GM10266 (cell line): ENCODE data around the gene CARD9.
"Not testable (repeated sequence)": the region's sequence is repeated elsewhere in the genome, so short reads cannot be mapped to it uniquely, and the experiment has no call there.

Experiments
- DNase-seq: peaks from one replicate; pipeline ENCODE4 v3.0.0; 2012; ENCODE audit errors: extremely low spot score
- CTCF ChIP-seq: IDR thresholded peaks from 2 replicates; pipeline ENCODE4 v1.5.1; 2012; ENCODE audit warnings: mild to moderate bottlenecking, low read depth; ENCODE audit not compliant: control insufficient read depth, insufficient read depth; ENCODE audit errors: missing control alignments

Gene CARD9

GRCh38 chr9:136323371-136323789 is 50.1 kb downstream of the CARD9 start:
- no peak for TF ChIP-seq CTCF
- no peak for DNase-seq

GRCh38 chr9:136322756-136323330 is 50.6 kb downstream of the CARD9 start:
- no peak for TF ChIP-seq CTCF

GRCh38 chr9:136321561-136321960 is 51.9 kb downstream of the CARD9 start:
- TF ChIP-seq CTCF = no peak
- no peak for DNase-seq

More at GRCh38 chr9:136322756-136323330, 50.6 kb downstream of the CARD9 start:
- DNase-seq = no peak

GRCh38 chr9:136320972-136321371 is 52.5 kb downstream of the CARD9 start:
- DNase-seq = not testable (repeated sequence)

- not testable (repeated sequence) for DNase-seq
Observed at GRCh38 chr9:136319955-136320354, 53.5 kb downstream of the CARD9 start.

- DNase-seq = not testable (repeated sequence)
Observed at GRCh38 chr9:136319244-136319643, 54.2 kb downstream of the CARD9 start.

- TF ChIP-seq CTCF = no peak
- no peak for DNase-seq
Observed at GRCh38 chr9:136318776-136319241, 54.7 kb downstream of the CARD9 start.

- no peak for TF ChIP-seq CTCF
- DNase-seq = no peak
Observed at GRCh38 chr9:136318111-136318775, 55.2 kb downstream of the CARD9 start.

GRCh38 chr9:136317695-136318094 is 55.8 kb downstream of the CARD9 start:
- TF ChIP-seq CTCF = no peak
- DNase-seq = no peak
